NCI-H1092 treated with DMSO at 0.1 percent for 48 hours (cell line): ENCODE measurements around the gene ADAMTS16.

ENCODE experiments used
- DNase-seq: peaks from one replicate; lab custom pipeline; 2025; lab: John Stamatoyannopoulos, UW

ADAMTS16 gene

GRCh38 chr5:5188376-5189050 lies 48.4 kb downstream of the ADAMTS16 start:
- peak; percentile 27 for DNase-seq

GRCh38 chr5:5189051-5189430 lies 48.9 kb downstream of the ADAMTS16 start:
- no peak for DNase-seq

GRCh38 chr5:5191906-5192305 lies 51.8 kb downstream of the ADAMTS16 start:
- no peak for DNase-seq

- DNase-seq = no peak
Measured at GRCh38 chr5:5192681-5193080, 52.6 kb downstream of the ADAMTS16 start.

- DNase-seq = no peak
Measured at GRCh38 chr5:5195128-5195918, 55.2 kb downstream of the ADAMTS16 start.

GRCh38 chr5:5198135-5198534 lies 58.0 kb downstream of the ADAMTS16 start:
- no peak for DNase-seq

GRCh38 chr5:5198815-5199214 lies 58.7 kb downstream of the ADAMTS16 start:
- DNase-seq = no peak

- no peak for DNase-seq
Measured at GRCh38 chr5:5199495-5199894, 59.4 kb downstream of the ADAMTS16 start.

- DNase-seq = no peak
Measured at GRCh38 chr5:5200133-5200532, 60.0 kb downstream of the ADAMTS16 start.

- DNase-seq = no peak
Measured at GRCh38 chr5:5202321-5202720, 62.2 kb downstream of the ADAMTS16 start.

- no peak for DNase-seq
Measured at GRCh38 chr5:5203451-5203850, 63.3 kb downstream of the ADAMTS16 start.

- no peak for DNase-seq
Measured at GRCh38 chr5:5207828-5208227, 67.7 kb downstream of the ADAMTS16 start.

- DNase-seq = no peak
Measured at GRCh38 chr5:5209089-5209488, 69.0 kb downstream of the ADAMTS16 start.

- no peak for DNase-seq
Measured at GRCh38 chr5:5209510-5210286, 69.6 kb downstream of the ADAMTS16 start.

- DNase-seq = no peak
Measured at GRCh38 chr5:5217371-5217770, 77.2 kb downstream of the ADAMTS16 start.

GRCh38 chr5:5218396-5218795 lies 78.3 kb downstream of the ADAMTS16 start:
- DNase-seq = no peak

- no peak for DNase-seq
Measured at GRCh38 chr5:5219541-5219940, 79.4 kb downstream of the ADAMTS16 start.

GRCh38 chr5:5220901-5221631 lies 80.9 kb downstream of the ADAMTS16 start:
- no peak for DNase-seq

- no peak for DNase-seq
Measured at GRCh38 chr5:5221724-5222123, 81.6 kb downstream of the ADAMTS16 start.

- DNase-seq = no peak
Measured at GRCh38 chr5:5231576-5231975, 91.4 kb downstream of the ADAMTS16 start.

GRCh38 chr5:5234912-5235311 lies 94.8 kb downstream of the ADAMTS16 start:
- no peak for DNase-seq

GRCh38 chr5:5235685-5236084 lies 95.6 kb downstream of the ADAMTS16 start:
- no peak for DNase-seq
